IMR-90 (cell line): ENCODE data around the gene L3MBTL4. TPM values are rescaled to one million over a fixed set of nuclear protein-coding genes. Genes with fewer than 3 reads are reported as not detected.

Experiments
- ATAC-seq: fragments of 200-7000 bp; cut with Tn5 transposase; 2 replicates; pipeline ENCODE4 v1.9.1; 2020; ENCODE audit warnings: low read depth, mild to moderate bottlenecking, moderate library complexity
- BruUV-seq: library from RNA; stranded (reverse); fragments of 400-500 nt; replicated peaks from 2 replicates; lab custom pipeline; 2021; lab: Mats Ljungman, UMichigan
- CTCF ChIA-PET: fragments of 300-600 bp; formaldehyde crosslinking; extraction: SDS; loops from one replicate; lab custom pipeline; 2021; ENCODE audit warnings: antibody characterized with exemption; lab: Yijun Ruan, JAX
- POLR2A ChIA-PET: fragments of 300-600 bp; sonication (Branson Sonifier 250); formaldehyde crosslinking; loops from one replicate; lab custom pipeline; 2022; ENCODE audit warnings: antibody characterized with exemption; ENCODE audit not compliant: unreplicated experiment; lab: Charles Lee
- DNase-seq: peaks from one replicate; pipeline ENCODE4 v3.0.0; 2013
- H2AFZ ChIP-seq: replicated peaks from 2 replicates; pipeline ENCODE3; 2013; ENCODE audit warnings: low read length, mild to moderate bottlenecking; ENCODE audit not compliant: poor library complexity
- H2AK5ac ChIP-seq: 2 replicates; pipeline ENCODE4 v1.6.1; 2013; ENCODE audit warnings: low read depth, low read length, inconsistent platforms
- H2AK9ac ChIP-seq: replicated peaks from 2 replicates; pipeline ENCODE3; 2013; ENCODE audit warnings: mild to moderate bottlenecking, low read depth, low read length, moderate library complexity; ENCODE audit not compliant: poor library complexity
- H2BK120ac ChIP-seq: 2 replicates; pipeline ENCODE4 v1.6.1; 2013; ENCODE audit warnings: low read depth, low read length, inconsistent platforms
- H2BK15ac ChIP-seq: 3 replicates; pipeline ENCODE4 v1.6.1; 2013; ENCODE audit warnings: low read depth, low read length, inconsistent platforms
- H2BK20ac ChIP-seq: 2 replicates; pipeline ENCODE4 v1.6.1; 2013; ENCODE audit warnings: low read depth, mild to moderate bottlenecking, inconsistent platforms, low read length, moderate library complexity
- H2BK5ac ChIP-seq: 2 replicates; pipeline ENCODE4 v1.6.1; 2013; ENCODE audit warnings: mild to moderate bottlenecking, low read depth, low read length, inconsistent platforms; ENCODE audit not compliant: poor library complexity, severe bottlenecking
- H3K14ac ChIP-seq: replicated peaks from 2 replicates; pipeline ENCODE4 v1.6.1; 2013; ENCODE audit warnings: low read depth, low read length, inconsistent platforms
- H3K18ac ChIP-seq: 2 replicates; pipeline ENCODE4 v1.6.1; 2013; ENCODE audit warnings: low read depth, low read length, control low read depth
- H3K23ac ChIP-seq: 2 replicates; pipeline ENCODE4 v1.6.1; 2013; ENCODE audit warnings: low read depth, low read length, inconsistent platforms
- H3K27ac ChIP-seq: 2 replicates; pipeline ENCODE4 v1.5.1; 2013; ENCODE audit warnings: mild to moderate bottlenecking, control low read depth, low read length; ENCODE audit not compliant: insufficient read depth
- H3K27me3 ChIP-seq: 2 replicates; pipeline ENCODE4 v1.6.1; 2013; ENCODE audit warnings: low read length; ENCODE audit not compliant: control insufficient read depth, insufficient read depth
- H3K36me3 ChIP-seq: 2 replicates; pipeline ENCODE4 v1.6.1; 2013; ENCODE audit warnings: low read length, mixed read lengths; ENCODE audit not compliant: control insufficient read depth, insufficient read depth
- H3K4ac ChIP-seq: 2 replicates; pipeline ENCODE4 v1.6.1; 2013; ENCODE audit warnings: low read depth, low read length, inconsistent platforms
- H3K4me1 ChIP-seq: 2 replicates; pipeline ENCODE4 v1.6.1; 2013; ENCODE audit warnings: low read length, mixed read lengths; ENCODE audit not compliant: control insufficient read depth, insufficient read depth
- H3K4me2 ChIP-seq: 2 replicates; pipeline ENCODE4 v1.6.1; 2013; ENCODE audit warnings: low read depth, mild to moderate bottlenecking, control low read depth, low read length, moderate library complexity
- H3K4me3 ChIP-seq: 2 replicates; pipeline ENCODE4 v1.5.1; 2013; ENCODE audit warnings: low read depth, mild to moderate bottlenecking, control low read depth, low read length, moderate library complexity; ENCODE audit not compliant: insufficient read depth
- H3K56ac ChIP-seq: 2 replicates; pipeline ENCODE4 v1.6.1; 2013; ENCODE audit warnings: low read length, inconsistent platforms; ENCODE audit not compliant: insufficient read depth; ENCODE audit errors: extremely low read depth
- H3K79me1 ChIP-seq, 2 experiments: 2 replicates each; pipeline ENCODE4 v1.6.1; 2013; ENCODE audit warnings: low read length in 2 of 2, inconsistent platforms in 1 of 2, low read depth in 1 of 2
- H3K9ac ChIP-seq: 2 replicates; pipeline ENCODE4 v1.6.1; 2013; ENCODE audit warnings: low read depth, low read length, control low read depth
- H3K9me1 ChIP-seq: 2 replicates; pipeline ENCODE4 v1.6.1; 2013; ENCODE audit warnings: low read length, inconsistent platforms; ENCODE audit not compliant: insufficient read depth
- H3K9me3 ChIP-seq: 2 replicates; pipeline ENCODE4 v1.6.1; 2013; ENCODE audit warnings: low read length; ENCODE audit not compliant: control insufficient read depth, insufficient read depth
- H4K20me1 ChIP-seq: 2 replicates; pipeline ENCODE4 v1.6.1; 2013; ENCODE audit warnings: low read length, inconsistent platforms; ENCODE audit not compliant: insufficient read depth
- H4K5ac ChIP-seq: 2 replicates; pipeline ENCODE4 v1.6.1; 2013; ENCODE audit warnings: mild to moderate bottlenecking, low read depth, low read length, control low read depth
- H4K8ac ChIP-seq, 2 experiments: 2 replicates each; pipeline ENCODE4 v1.6.1; 2013; ENCODE audit warnings: low read depth in 2 of 2, low read length in 2 of 2, control low read depth in 1 of 2, inconsistent platforms in 1 of 2
- H4K91ac ChIP-seq: 2 replicates; pipeline ENCODE4 v1.6.1; 2013; ENCODE audit warnings: low read depth, low read length, inconsistent platforms; ENCODE audit not compliant: insufficient read depth
- CEBPB ChIP-seq: IDR thresholded peaks from 2 replicates; pipeline ENCODE4 v1.6.1; 2012; ENCODE audit warnings: low read depth, low read length, improper control_type of control experiment
- MAFK ChIP-seq: IDR thresholded peaks from 2 replicates; pipeline ENCODE4 v1.6.1; 2012; ENCODE audit warnings: low read depth, low read length, improper control_type of control experiment
- RCOR1 ChIP-seq: IDR thresholded peaks from 2 replicates; pipeline ENCODE4 v1.6.1; 2012; ENCODE audit warnings: mild to moderate bottlenecking, low read length, improper control_type of control experiment; ENCODE audit not compliant: insufficient replicate concordance
- WGBS, 2 experiments: methylation state at CpG; one replicate each; pipeline versions ENCODE4 v1.1.5 to v1.1.7; 2013; ENCODE audit warnings: missing lambda C conversion rate in 2 of 2; ENCODE audit not compliant: insufficient read length in 1 of 2; ENCODE audit errors: extremely low coverage in 2 of 2; 5-methylcytosine and 5-hydroxymethylcytosine counted together
- dilution Hi-C: fragments of 300-500 bp; cut with HindIII; formaldehyde crosslinking; loops from one replicate; pipeline ENCODE4 v1.14.3; 2018; ENCODE audit warnings: low sequenced_read_pairs; ENCODE audit not compliant: unreplicated experiment
- in situ Hi-C: fragments of 300-500 bp; cut with MboI; formaldehyde crosslinking; loops from 3 replicates; pipeline ENCODE4 v1.14.3; 2019; ENCODE audit warnings: low sequenced_read_pairs, inconsistent platforms, mixed read lengths
- intact Hi-C: fragments of 100-400 bp; cut with micrococcal nuclease; formaldehyde crosslinking; loops from 2 replicates; pipeline ENCODE4 v1.10.0; 2022
- polyA plus RNA-seq, 3 experiments: library from polyadenylated mRNA; depleted of rRNA; stranded (reverse); fragments of >200 nt; gene quantifications; 2 replicates each; pipeline ENCODE4 v1.2.3, GENCODE V29; 2012; ENCODE audit warnings: low replicate concordance in 1 of 3
- total RNA-seq: library from RNA; depleted of rRNA; stranded (reverse); fragments of >200 nt; gene quantifications from 2 replicates; pipeline ENCODE4 v1.2.3, GENCODE V29; 2012

Gene L3MBTL4
- total and polyA plus RNA-seq, 2 of the 4 experiments (the other 2 are of a cell fraction), result under 0.01 to 0.02 TPM

GRCh38 chr18:6297875-6298274 is 116.8 kb downstream of the L3MBTL4 start:
- Histone ChIP-seq H3K27me3 (no peaks in the 10 kb centered on the region), H4K20me1 (no peaks in the 10 kb centered on the region), H3K4me1 (no peaks in the 10 kb centered on the region), H4K5ac (no peak overlapping the region), H2BK20ac (no peak overlapping the region), H2BK5ac (no peak overlapping the region), H2BK15ac (no peak overlapping the region), H3K14ac (no peak overlapping the region), H2AFZ (no peak overlapping the region), H3K18ac (no peak overlapping the region), H3K9me3 (no peaks in the 10 kb centered on the region), H2BK120ac (no peak overlapping the region), H3K4me3 (no peak overlapping the region), H3K79me1 (no peaks in the 10 kb centered on the region), H3K9me1 (no peaks in the 10 kb centered on the region), H3K56ac (no peak overlapping the region), H4K8ac (no peak overlapping the region), H3K9ac (no peak overlapping the region), H3K27ac (no peak overlapping the region), H2AK9ac (no peak overlapping the region), H3K4me2 (no peak overlapping the region), H3K4ac (no peak overlapping the region), H4K91ac (no peak overlapping the region), H3K23ac (no peak overlapping the region), H3K36me3 (no peaks in the 10 kb centered on the region), H2AK5ac (no peak overlapping the region)
- intact Hi-C loops, result no loop called here
- WGBS, 2 experiments, result no CpG with 5 or more reads among the region's 2 CpGs
- dilution Hi-C loops, result no loop called here
- in situ Hi-C loops, result no loop called here
- ChIA-PET CTCF (no interaction called here), POLR2A (no interaction called here)
- no peak for DNase-seq
- no peak for ATAC-seq
- peak; percentile 95 for TF ChIP-seq MAFK
- no peak for TF ChIP-seq CEBPB
- TF ChIP-seq RCOR1, result no peak
- BruUV-seq, result no TSS peak
